Central memory CD8-positive, alpha-beta T cell (primary cell): ENCODE results near the gene FCHSD2.

Experiments
- ATAC-seq: fragments of 150-1000 bp; cut with Tn5 transposase; replicated peaks from 2 replicates; pipeline ENCODE4 v1.10.0; 2022; ENCODE audit warnings: mild to moderate bottlenecking, moderate FRiP score, moderate number of reproducible peaks; ENCODE audit not compliant: poor library complexity, severe bottlenecking; ENCODE audit errors: extremely low read depth
- DNase-seq, 2 donors: peaks; one replicate each; pipeline ENCODE4 v3.0.0; 2021; ENCODE audit warnings: low spot score in 2 of 2
- H3K27ac Mint-ChIP-seq: one replicate; pipeline ENCODE4 v1.8.0; 2022; ENCODE audit warnings: low read depth, mild to moderate bottlenecking, moderate library complexity, mixed read lengths
- H3K27me3 Mint-ChIP-seq: one replicate; pipeline ENCODE4 v1.8.0; 2022; ENCODE audit warnings: mixed read lengths
- H3K36me3 Mint-ChIP-seq: one replicate; pipeline ENCODE4 v1.8.0; 2022; ENCODE audit warnings: mild to moderate bottlenecking, moderate library complexity, mixed read lengths; ENCODE audit not compliant: insufficient read depth
- H3K4me1 Mint-ChIP-seq: one replicate; pipeline ENCODE4 v1.8.0; 2022; ENCODE audit warnings: mixed read lengths
- H3K4me3 Mint-ChIP-seq: one replicate; pipeline ENCODE4 v1.8.0; 2022; ENCODE audit warnings: mild to moderate bottlenecking, moderate library complexity, mixed read lengths
- H3K9me3 Mint-ChIP-seq: one replicate; pipeline ENCODE4 v1.8.0; 2022; ENCODE audit warnings: mixed read lengths

Gene FCHSD2

DNA sequence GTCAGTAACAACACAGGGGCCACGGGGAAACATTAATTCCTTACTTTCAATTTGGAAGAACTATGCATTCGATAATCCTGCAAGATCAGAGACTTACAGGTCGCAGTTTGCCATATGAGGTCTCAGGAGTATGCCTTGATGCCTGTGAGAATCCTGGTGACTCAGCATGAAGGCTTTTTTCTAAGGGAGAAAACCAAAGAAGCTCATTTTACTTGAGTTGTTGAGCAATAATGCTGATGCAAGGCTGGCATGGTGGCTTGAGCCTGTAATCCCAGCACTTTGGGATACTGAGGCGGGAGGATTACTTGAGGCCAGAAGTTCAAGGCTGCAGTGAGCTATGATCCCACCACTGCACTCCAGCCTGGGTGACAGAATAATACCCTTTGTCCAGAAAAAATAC is 301.3 kb downstream of the FCHSD2 start:
- no peak overlapping the region for H3K4me3 Mint-ChIP-seq
- H3K36me3 Mint-ChIP-seq, result peaks cover 47% of the 10 kb centered on the region
- H3K9me3 Mint-ChIP-seq, result no peaks in the 10 kb centered on the region
- H3K27ac Mint-ChIP-seq, result no peak overlapping the region
- DNase-seq, result no peak
- ATAC-seq, result no peak
- H3K4me1 Mint-ChIP-seq, result no peaks in the 10 kb centered on the region
- no peaks in the 10 kb centered on the region for H3K27me3 Mint-ChIP-seq

DNA sequence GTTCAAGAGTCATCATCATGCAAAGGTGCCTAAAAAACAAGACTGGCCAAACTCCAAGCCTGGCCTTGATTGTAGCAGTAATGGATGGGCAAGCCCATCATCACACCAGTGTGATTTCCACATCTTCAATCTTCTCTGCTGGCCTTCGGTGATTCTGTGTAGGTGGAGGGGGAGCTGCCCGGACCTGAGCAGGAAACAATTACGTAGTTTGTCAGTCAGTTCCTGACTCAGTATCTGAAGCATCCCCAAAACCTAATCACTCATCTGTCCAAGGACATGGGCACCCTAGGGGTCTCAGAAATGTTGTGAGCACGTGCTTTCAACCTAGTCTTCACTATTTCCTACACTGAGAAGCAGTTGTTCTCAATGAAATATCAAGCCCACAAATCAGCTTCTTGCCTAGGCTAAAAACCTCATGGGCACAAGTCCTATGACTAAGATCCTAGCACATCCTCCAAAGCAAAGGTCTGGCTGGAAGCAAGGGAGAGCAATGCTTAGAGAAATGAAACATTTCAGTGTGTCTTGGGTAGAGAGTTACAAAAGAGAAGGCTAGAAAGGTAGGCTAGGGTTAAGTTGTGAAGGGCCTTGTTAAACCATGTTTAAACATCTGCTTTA is 303.3 kb downstream of the FCHSD2 start:
- Mint-ChIP-seq H3K4me3 (no peak overlapping the region), H3K4me1 (peaks cover 6% of the 10 kb centered on the region), H3K9me3 (no peaks in the 10 kb centered on the region), H3K36me3 (peaks cover 40% of the 10 kb centered on the region), H3K27ac (peak overlapping the region; percentile 27), H3K27me3 (no peaks in the 10 kb centered on the region)
- no peak for ATAC-seq
- DNase-seq, result no peak

DNA sequence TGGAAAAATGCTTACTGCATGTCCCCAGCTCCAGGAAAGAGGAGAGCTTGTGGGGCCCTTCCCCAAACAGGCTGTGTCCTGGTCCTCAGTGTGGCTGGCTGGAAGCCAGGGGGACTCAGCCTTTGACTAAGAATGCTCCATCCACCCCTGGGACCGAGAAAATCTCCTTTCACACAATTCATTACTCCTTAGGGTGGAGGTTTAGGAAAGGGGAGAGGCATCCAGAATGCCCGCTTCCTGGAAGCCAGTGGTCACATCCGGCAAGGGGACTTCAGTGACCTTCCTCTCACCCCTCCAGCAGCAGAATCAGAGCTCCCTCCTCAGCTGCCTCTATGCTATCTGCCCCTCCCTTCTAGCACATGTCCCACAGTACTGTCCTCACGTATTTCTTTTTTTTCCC is 306.0 kb downstream of the FCHSD2 start:
- DNase-seq (no peak), ATAC-seq (no peak)
- Mint-ChIP-seq H3K9me3 (no peaks in the 10 kb centered on the region), H3K27ac (no peak overlapping the region), H3K4me1 (peaks cover 13% of the 10 kb centered on the region), H3K4me3 (no peak overlapping the region), H3K36me3 (peaks cover 30% of the 10 kb centered on the region), H3K27me3 (no peaks in the 10 kb centered on the region)

DNA sequence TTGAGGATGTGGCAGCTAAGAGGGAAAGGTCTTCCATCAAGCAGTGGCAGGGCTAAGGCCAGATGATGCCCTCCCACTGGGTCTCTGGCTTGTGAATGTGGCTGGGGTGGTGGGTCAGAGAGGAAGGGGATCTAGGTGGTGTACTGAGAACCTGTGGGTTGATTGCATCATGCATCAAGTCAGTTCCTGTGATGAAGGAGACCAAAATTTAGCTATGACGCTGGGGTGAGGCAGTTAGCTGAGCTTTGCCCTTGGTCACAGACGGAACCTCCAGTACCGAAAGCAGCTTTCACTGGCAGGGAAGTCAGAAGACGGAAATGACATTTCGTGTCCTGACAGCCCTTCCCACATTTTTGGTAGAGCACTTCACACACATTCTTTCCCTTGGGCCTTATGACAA is 307.2 kb downstream of the FCHSD2 start:
- Mint-ChIP-seq H3K27me3 (no peaks in the 10 kb centered on the region), H3K27ac (peak overlapping the region; percentile 66), H3K4me1 (peaks cover 13% of the 10 kb centered on the region), H3K9me3 (no peaks in the 10 kb centered on the region), H3K4me3 (no peak overlapping the region), H3K36me3 (peaks cover 26% of the 10 kb centered on the region)
- ATAC-seq (no peak), DNase-seq (no peak)

DNA sequence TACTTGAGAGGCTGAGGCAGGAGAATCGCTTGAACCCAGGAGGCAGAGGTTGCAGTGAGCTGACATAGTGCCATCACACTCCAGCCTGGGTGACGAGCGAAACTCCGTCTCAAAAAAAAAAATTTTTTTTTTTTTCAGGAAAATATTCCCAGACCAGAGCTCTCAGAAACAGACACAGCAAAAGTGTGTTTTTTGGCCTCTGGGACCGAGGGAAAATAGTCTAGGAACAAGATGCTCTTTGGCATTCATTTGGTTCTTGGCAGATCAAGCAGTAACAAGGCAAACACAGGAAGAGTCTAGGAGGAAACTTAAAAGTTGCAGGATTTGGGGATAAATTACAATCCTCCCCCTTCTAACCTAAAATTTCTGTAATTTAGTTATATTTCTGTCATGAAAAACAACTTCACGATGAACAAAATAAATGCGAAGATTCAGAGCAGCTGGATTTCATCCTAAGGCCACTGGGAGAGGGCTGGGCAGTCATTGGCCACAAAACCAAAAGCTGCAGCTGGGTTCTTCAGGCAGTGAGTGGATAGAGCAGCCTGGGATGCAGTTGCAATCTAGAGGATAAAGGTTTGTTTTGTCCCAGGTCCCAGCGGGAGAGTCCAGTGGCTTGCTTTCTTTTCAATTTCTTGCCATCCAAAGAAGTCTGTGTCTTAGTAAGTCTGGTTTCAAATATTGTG is 308.2 kb downstream of the FCHSD2 start:
- Mint-ChIP-seq H3K9me3 (no peaks in the 10 kb centered on the region), H3K4me1 (peaks cover 13% of the 10 kb centered on the region), H3K36me3 (peaks cover 28% of the 10 kb centered on the region), H3K27me3 (no peaks in the 10 kb centered on the region), H3K27ac (peak overlapping the region; percentile 66), H3K4me3 (no peak overlapping the region)
- DNase-seq (no peak), ATAC-seq (no peak)

DNA sequence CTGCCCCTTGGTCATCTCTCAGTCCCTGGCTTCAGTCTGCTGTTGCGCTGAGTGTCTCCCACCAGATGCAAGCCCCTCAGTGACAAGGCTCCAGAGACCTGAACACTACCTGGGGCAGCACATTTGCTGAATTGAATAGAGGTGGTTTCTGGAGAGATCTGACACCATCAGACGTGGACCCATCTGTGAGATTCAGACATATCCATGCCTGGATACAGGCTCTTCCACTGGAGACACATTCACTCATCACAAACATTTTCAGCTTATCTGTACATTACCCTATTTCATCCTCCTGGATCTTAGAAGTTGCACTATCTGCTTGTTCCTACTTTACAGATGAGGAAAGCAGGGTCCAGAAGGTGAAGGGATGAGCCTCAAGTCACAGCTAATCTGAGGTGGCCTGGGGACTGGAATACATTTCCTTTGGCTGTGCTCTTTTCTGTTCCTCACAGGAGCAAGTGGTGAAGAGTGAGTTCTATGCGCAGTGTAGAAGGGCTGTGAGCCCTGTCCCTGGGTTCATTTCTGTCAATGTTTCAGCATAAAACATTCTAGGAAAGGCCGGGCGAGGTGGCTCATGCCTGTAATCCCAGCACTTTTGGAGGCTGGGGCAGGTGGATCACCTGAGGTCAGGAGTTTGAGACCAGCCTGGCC is 308.9 kb downstream of the FCHSD2 start:
- Mint-ChIP-seq H3K36me3 (peaks cover 22% of the 10 kb centered on the region), H3K9me3 (no peaks in the 10 kb centered on the region), H3K4me3 (no peak overlapping the region), H3K27ac (peak overlapping the region; percentile 90), H3K27me3 (no peaks in the 10 kb centered on the region), H3K4me1 (peaks cover 21% of the 10 kb centered on the region)
- no peak for DNase-seq
- ATAC-seq, result no peak

DNA sequence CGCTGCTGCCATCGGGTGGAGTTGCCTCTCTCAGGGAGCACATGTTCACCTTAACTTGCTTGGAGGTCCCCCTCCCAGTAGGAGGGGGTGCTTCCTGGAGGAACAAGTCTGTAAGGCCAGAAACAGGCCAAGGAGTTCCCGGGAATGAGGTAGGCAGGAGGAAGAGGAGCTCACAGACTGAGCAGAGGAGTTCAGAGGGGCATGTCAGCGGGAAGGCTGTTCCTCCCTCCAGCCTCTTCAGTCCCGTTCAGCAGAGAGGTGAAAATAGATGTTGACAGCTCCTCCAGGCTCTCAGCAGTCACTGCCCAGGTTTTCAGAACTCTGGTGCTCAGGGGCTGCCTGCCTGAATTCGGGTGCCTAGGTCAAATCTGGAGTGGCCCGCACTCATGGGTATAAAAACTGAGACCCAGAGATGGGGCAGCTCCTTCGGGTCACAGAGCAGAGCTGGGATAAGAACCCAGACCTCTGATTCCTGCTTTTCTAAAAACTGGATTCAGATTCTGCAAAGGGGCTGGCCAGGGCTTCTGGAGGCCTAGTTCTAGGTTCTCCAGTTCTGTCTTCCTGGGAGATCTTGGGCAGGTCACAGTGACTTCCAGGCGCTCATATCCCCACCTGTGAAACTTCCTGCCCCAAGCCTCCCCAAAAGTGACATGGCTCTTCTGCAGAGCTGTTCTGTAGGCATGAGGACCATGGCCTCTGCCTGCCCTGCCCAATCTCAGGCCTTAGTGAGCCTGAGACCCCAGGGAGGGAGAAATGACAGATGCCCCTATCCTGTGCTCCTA is 309.6 kb downstream of the FCHSD2 start:
- H3K27me3 Mint-ChIP-seq, result no peaks in the 10 kb centered on the region
- H3K4me1 Mint-ChIP-seq, result peaks cover 24% of the 10 kb centered on the region
- H3K27ac Mint-ChIP-seq, result peak overlapping the region; percentile 90
- DNase-seq (no peak), ATAC-seq (no peak)
- no peak overlapping the region for H3K4me3 Mint-ChIP-seq
- H3K36me3 Mint-ChIP-seq, result peaks cover 21% of the 10 kb centered on the region
- no peaks in the 10 kb centered on the region for H3K9me3 Mint-ChIP-seq

DNA sequence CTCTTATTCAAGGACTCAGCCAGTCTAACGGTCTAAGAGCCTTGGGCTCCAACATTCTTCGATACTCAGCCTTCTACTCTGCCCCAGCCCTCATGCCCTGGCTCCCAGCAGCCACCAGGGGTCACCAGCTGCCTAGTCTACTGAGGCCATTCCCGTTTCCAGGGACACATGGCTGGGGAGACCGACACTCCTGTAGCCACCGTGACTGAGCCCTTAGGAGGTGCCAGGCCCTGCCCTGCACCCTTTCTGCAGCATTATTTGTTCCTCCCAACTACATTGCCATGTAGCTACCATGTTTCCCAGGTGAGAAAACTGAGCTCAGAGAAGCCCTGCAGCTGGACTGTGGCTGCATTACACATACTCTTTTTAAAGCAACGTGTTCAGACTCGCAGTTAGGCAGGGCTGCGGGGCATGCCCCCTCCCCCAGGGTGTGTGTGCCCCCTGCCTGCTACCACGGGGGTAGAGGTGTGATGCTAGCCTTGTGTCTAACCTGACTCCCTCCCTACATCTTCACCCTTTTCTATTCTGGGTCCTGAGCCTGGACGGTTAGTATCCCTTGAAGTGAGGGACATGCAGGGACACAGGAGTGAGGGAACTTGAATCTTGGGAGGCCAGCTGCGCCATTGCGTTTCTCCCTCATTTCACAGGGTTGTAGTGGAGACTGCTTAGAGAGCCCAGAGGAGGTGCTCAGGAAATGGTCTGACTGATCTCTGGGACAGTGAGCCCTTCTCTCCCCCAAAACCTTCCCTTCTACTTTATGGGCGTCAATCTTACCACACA is 310.4 kb downstream of the FCHSD2 start:
- peak; percentile 69 for ATAC-seq
- H3K9me3 Mint-ChIP-seq, result no peaks in the 10 kb centered on the region
- H3K27me3 Mint-ChIP-seq, result no peaks in the 10 kb centered on the region
- H3K27ac Mint-ChIP-seq, result peak overlapping the region; percentile 90
- no peak for DNase-seq
- H3K36me3 Mint-ChIP-seq, result peaks cover 23% of the 10 kb centered on the region
- H3K4me1 Mint-ChIP-seq, result peaks cover 24% of the 10 kb centered on the region
- no peak overlapping the region for H3K4me3 Mint-ChIP-seq

DNA sequence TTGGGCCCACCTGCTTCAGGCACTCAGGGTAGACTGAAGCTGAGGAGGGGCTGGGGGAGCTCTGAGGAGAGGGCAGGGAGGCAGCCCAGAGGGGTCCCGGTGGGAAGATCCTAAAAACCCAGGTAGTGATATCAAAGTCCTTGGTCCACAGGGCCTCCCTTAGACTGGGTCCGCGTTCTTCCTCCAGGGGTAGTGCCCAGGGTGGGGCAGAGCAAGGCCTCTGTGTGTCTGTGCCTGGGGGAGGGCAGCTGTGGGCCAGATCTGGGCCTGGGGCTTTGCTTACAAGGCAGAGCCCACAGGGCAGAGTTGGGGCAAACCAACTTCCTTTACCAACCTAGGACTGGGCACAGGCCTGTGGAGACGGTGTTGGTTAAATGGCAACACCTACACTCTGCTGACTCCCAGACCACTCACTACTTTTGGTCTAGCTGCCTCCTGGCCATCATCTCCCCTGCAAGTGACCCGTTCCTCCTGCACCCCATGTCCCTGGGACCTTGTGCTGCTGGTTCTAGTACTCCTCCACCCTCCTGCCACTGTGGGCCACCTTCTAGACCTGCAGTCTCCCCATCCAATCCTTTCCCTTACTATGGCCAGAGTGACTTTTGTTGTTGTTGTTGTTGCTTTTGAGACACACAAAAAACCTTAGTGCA is 312.1 kb downstream of the FCHSD2 start:
- no peak for ATAC-seq
- peaks cover 28% of the 10 kb centered on the region for H3K36me3 Mint-ChIP-seq

DNA sequence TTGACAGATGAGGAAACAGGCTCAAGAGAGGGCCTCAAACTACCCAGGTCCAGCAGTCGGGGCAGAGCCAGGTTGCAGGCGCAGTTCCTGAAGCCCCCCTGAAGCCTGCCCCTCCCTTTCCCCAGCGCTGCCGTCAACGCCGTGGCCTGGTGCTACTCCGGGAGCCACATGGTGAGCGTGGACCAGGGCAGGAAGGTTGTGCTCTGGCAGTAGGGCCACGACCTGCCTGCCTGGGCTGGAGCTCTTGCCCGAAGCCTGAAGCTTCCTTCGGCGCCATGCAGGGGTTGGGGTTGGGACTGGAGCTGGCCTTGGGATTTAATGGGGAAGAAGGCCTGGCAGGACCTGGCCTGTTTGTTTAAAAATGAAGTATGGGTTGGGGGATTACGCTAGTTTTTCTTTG is 312.9 kb downstream of the FCHSD2 start:
- no peak for ATAC-seq
- H3K27me3 Mint-ChIP-seq, result no peaks in the 10 kb centered on the region
- DNase-seq, result no peak
- H3K4me3 Mint-ChIP-seq, result no peak overlapping the region
- H3K36me3 Mint-ChIP-seq, result peaks cover 26% of the 10 kb centered on the region
- peaks cover 24% of the 10 kb centered on the region for H3K4me1 Mint-ChIP-seq
- H3K27ac Mint-ChIP-seq, result peak overlapping the region; percentile 83
- no peaks in the 10 kb centered on the region for H3K9me3 Mint-ChIP-seq

More for the DNA sequence above, 312.1 kb downstream of the FCHSD2 start:
- Mint-ChIP-seq H3K4me1 (peaks cover 20% of the 10 kb centered on the region), H3K4me3 (no peak overlapping the region), H3K27me3 (no peaks in the 10 kb centered on the region), H3K27ac (peak overlapping the region; percentile 83), H3K9me3 (no peaks in the 10 kb centered on the region)
- DNase-seq, result no peak

DNA sequence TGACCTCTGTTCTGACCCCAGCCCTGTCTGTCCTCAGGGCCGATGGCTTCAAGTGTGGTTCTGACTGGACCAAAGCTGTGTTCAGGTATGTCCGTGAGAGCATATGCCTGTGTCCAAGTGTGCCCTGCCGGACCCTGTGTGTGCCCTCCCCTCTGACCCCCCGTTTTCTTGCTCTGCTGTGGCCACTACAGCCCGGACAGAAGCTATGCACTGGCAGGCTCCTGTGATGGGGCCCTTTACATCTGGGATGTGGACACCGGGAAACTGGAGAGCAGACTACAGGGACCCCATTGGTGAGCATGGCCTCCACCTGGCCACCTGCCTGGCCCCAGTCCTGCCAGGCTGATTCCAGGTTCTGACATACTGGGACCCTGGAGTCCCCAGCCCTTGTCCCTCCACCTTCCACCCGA is 313.4 kb downstream of the FCHSD2 start:
- no peak for DNase-seq
- no peak overlapping the region for H3K4me3 Mint-ChIP-seq
- H3K36me3 Mint-ChIP-seq, result peaks cover 26% of the 10 kb centered on the region
- H3K27me3 Mint-ChIP-seq, result no peaks in the 10 kb centered on the region
- H3K4me1 Mint-ChIP-seq, result peaks cover 24% of the 10 kb centered on the region
- H3K27ac Mint-ChIP-seq, result peak overlapping the region; percentile 83
- no peak for ATAC-seq
- H3K9me3 Mint-ChIP-seq, result no peaks in the 10 kb centered on the region
